Measurements from ENCODE around the gene ADARB2.
"Not testable (repeated sequence)": the region's sequence is repeated elsewhere in the genome, so short reads cannot be mapped to it uniquely, and the experiment has no call there.

Gene ADARB2

DNA sequence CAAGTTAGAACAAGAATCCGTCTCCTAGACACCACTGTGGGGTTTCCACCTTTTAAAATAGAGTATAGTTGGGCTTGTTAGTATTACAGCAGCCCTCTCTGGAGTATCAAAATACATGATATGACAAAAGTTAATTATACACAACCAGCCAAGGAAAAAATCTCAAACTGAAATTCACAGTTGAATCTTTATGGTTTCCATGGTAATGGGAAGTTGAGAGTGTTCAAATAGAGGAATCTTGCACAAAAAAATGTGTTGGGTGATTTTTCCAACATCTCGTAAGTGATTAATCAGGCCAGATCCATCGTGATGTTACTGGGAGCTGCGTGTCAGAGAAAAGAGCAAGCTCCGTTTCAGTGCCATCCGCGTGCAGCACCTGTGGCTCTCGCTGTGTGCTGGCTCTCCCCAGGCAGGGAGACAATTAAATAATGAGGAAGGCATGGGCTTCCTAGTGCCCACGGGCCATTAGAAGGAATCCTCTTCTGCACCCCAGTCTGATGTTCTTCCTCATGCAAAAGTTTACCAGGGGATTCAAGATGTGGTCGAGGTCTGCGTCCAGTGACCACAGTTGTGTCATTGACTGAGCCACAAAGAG, 41.1 kb upstream of the ADARB2 start:
- Histone ChIP-seq H4K8ac (ENCODE audit: low read depth, low read length) (no peak overlapping the region), H3K27ac (replicated peaks; ENCODE audit: low read length) (no peak overlapping the region), H3K4me3 (ENCODE audit: low read length in 2 of 2) (no peak overlapping the region), H3K9ac (ENCODE audit: low read depth, low read length, poor library complexity) (no peak overlapping the region), H3K18ac (ENCODE audit: low read length) (no peak overlapping the region), H3K36me3 (replicated peaks in 1 of 2; ENCODE audit: control insufficient read depth in 2 of 2, insufficient read depth in 2 of 2, low read length in 2 of 2) (no peaks in the 10 kb centered on the region), H3K9me3 (replicated peaks in 1 of 2; ENCODE audit: control insufficient read depth in 2 of 2, insufficient read depth in 1 of 2, low read depth in 1 of 2, low read length in 2 of 2) (no peaks in the 10 kb centered on the region), H2BK5ac (ENCODE audit: low read length) (no peak overlapping the region), H2AK5ac (ENCODE audit: low read depth, low read length) (no peak overlapping the region), H3K14ac (ENCODE audit: low read length) (no peak overlapping the region), H3K4me1 (ENCODE audit: control insufficient read depth in 2 of 2, insufficient read depth in 1 of 2, low read depth in 1 of 2, low read length in 2 of 2) (no peaks in the 10 kb centered on the region), H2BK15ac (ENCODE audit: low read length) (no peak overlapping the region), H2BK12ac (ENCODE audit: low read length) (no peak overlapping the region), H2BK120ac (ENCODE audit: low read depth, low read length) (no peak overlapping the region), H4K91ac (ENCODE audit: low read depth, low read length, poor library complexity) (no peak overlapping the region), H2AFZ (ENCODE audit: low read length) (no peak overlapping the region), H3K23ac (ENCODE audit: low read depth, low read length, poor library complexity) (no peak overlapping the region), H3K4me2 (ENCODE audit: insufficient read depth, low read length, poor library complexity, severe bottlenecking) (peak overlapping the region; percentile 4), H3K79me1 (ENCODE audit: low read depth, low read length) (no peaks in the 10 kb centered on the region), H3K27me3 (ENCODE audit: control insufficient read depth in 3 of 3, insufficient read depth in 3 of 3, low read depth in 1 of 3, low read length in 3 of 3) (no peaks in the 10 kb centered on the region), H3K4ac (ENCODE audit: low read length) (no peak overlapping the region)
- no peak for DNase-seq (ENCODE audit: low spot score)
- no CpG with 5 or more reads among the region's 11 CpGs for WGBS, 2 donors (ENCODE audit: extremely low coverage in 2 of 2, insufficient read length in 2 of 2, insufficient replicate concordance in 1 of 2)

DNA sequence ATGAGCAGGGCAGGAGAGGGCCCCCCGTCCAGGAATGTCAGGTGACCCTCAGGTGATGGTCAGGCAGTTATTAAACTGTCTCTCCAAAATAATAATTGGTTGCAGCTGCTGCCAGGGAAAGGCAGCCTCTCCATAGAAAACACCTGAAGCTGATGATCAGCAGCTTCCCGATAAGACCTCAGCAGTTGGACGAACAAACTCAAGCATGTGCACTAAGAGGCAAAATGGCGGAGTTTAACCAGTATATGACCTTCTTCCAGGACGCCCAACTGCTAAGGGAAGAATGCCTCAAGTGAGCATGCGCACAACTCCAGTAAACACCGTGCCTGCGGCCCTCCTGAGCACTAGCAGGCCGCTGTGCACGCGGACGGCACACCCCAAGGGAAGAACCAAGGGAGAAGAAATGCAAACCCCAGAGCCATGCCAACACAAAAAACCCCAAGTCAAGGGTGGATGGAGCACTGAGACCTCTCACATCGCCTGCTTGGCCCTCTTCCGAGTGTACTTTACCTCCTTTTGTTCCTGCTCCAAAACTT, 38.9 kb upstream of the ADARB2 start:
- WGBS, 2 donors (ENCODE audit: extremely low coverage in 2 of 2, insufficient read length in 2 of 2, insufficient replicate concordance in 1 of 2): no CpG with 5 or more reads among the region's 14 CpGs
- Histone ChIP-seq H2BK120ac (ENCODE audit: low read depth, low read length) (no peak overlapping the region), H4K91ac (ENCODE audit: low read depth, low read length, poor library complexity) (no peak overlapping the region), H3K4me1 (ENCODE audit: control insufficient read depth in 2 of 2, insufficient read depth in 1 of 2, low read depth in 1 of 2, low read length in 2 of 2) (no peaks in the 10 kb centered on the region), H3K14ac (ENCODE audit: low read length) (no peak overlapping the region), H3K27me3 (ENCODE audit: control insufficient read depth in 3 of 3, insufficient read depth in 3 of 3, low read depth in 1 of 3, low read length in 3 of 3) (no peaks in the 10 kb centered on the region), H3K36me3 (replicated peaks in 1 of 2; ENCODE audit: control insufficient read depth in 2 of 2, insufficient read depth in 2 of 2, low read length in 2 of 2) (no peaks in the 10 kb centered on the region), H3K4ac (ENCODE audit: low read length) (no peak overlapping the region), H3K79me1 (ENCODE audit: low read depth, low read length) (no peaks in the 10 kb centered on the region), H4K8ac (ENCODE audit: low read depth, low read length) (no peak overlapping the region), H3K23ac (ENCODE audit: low read depth, low read length, poor library complexity) (no peak overlapping the region), H3K27ac (replicated peaks; ENCODE audit: low read length) (no peak overlapping the region), H3K18ac (ENCODE audit: low read length) (no peak overlapping the region), H2BK15ac (ENCODE audit: low read length) (no peak overlapping the region), H3K9me3 (replicated peaks in 1 of 2; ENCODE audit: control insufficient read depth in 2 of 2, insufficient read depth in 1 of 2, low read depth in 1 of 2, low read length in 2 of 2) (no peaks in the 10 kb centered on the region), H2BK5ac (ENCODE audit: low read length) (no peak overlapping the region), H2AFZ (ENCODE audit: low read length) (no peak overlapping the region), H2AK5ac (ENCODE audit: low read depth, low read length) (no peak overlapping the region), H3K4me3 (ENCODE audit: low read length in 2 of 2) (no peak overlapping the region), H3K9ac (ENCODE audit: low read depth, low read length, poor library complexity) (no peak overlapping the region), H2BK12ac (ENCODE audit: low read length) (no peak overlapping the region), H3K4me2 (ENCODE audit: insufficient read depth, low read length, poor library complexity, severe bottlenecking) (no peak overlapping the region)
- no peak for DNase-seq (ENCODE audit: low spot score)

DNA sequence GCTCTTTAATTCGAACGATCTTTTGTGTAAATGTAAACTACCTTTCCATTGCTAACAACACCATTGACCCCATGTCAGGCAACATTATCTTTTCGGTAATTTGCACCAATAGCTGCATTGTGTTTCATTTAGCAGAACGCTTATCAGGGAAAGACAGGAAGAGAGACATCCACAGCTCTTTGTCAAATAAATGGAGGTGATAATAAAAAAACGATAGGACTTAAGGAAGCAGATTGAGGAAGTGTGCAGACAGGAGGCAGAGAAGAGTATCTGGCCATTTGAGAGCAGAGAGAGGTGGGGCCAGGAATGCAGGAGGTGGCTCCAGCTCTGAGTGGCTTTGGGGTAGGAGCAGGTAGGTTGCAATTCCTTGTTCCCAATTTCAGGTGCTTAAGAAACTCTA, 37.5 kb upstream of the ADARB2 start:
- H3K9ac ChIP-seq (ENCODE audit: low read depth, low read length, poor library complexity): no peak overlapping the region
- H3K14ac ChIP-seq (ENCODE audit: low read length): no peak overlapping the region
- H4K8ac ChIP-seq (ENCODE audit: low read depth, low read length): no peak overlapping the region
- DNase-seq (ENCODE audit: low spot score): no peak
- H3K4me2 ChIP-seq (ENCODE audit: insufficient read depth, low read length, poor library complexity, severe bottlenecking): no peak overlapping the region
- H3K36me3 ChIP-seq (replicated peaks in 1 of 2; ENCODE audit: control insufficient read depth in 2 of 2, insufficient read depth in 2 of 2, low read length in 2 of 2): no peaks in the 10 kb centered on the region
- no peak overlapping the region for H2BK5ac ChIP-seq (ENCODE audit: low read length)
- no peaks in the 10 kb centered on the region for H3K9me3 ChIP-seq (replicated peaks in 1 of 2; ENCODE audit: control insufficient read depth in 2 of 2, insufficient read depth in 1 of 2, low read depth in 1 of 2, low read length in 2 of 2)
- no peaks in the 10 kb centered on the region for H3K79me1 ChIP-seq (ENCODE audit: low read depth, low read length)
- no peaks in the 10 kb centered on the region for H3K4me1 ChIP-seq (ENCODE audit: control insufficient read depth in 2 of 2, insufficient read depth in 1 of 2, low read depth in 1 of 2, low read length in 2 of 2)
- H3K23ac ChIP-seq (ENCODE audit: low read depth, low read length, poor library complexity): no peak overlapping the region
- no peak overlapping the region for H2BK12ac ChIP-seq (ENCODE audit: low read length)
- no CpG with 5 or more reads among the region's 5 CpGs for WGBS, 2 donors (ENCODE audit: extremely low coverage in 2 of 2, insufficient read length in 2 of 2, insufficient replicate concordance in 1 of 2)
- no peaks in the 10 kb centered on the region for H3K27me3 ChIP-seq (ENCODE audit: control insufficient read depth in 3 of 3, insufficient read depth in 3 of 3, low read depth in 1 of 3, low read length in 3 of 3)
- H2BK120ac ChIP-seq (ENCODE audit: low read depth, low read length): no peak overlapping the region
- no peak overlapping the region for H3K4me3 ChIP-seq (ENCODE audit: low read length in 2 of 2)
- H3K18ac ChIP-seq (ENCODE audit: low read length): no peak overlapping the region
- H2AK5ac ChIP-seq (ENCODE audit: low read depth, low read length): no peak overlapping the region
- no peak overlapping the region for H2AFZ ChIP-seq (ENCODE audit: low read length)
- H3K4ac ChIP-seq (ENCODE audit: low read length): no peak overlapping the region
- no peak overlapping the region for H2BK15ac ChIP-seq (ENCODE audit: low read length)
- no peak overlapping the region for H3K27ac ChIP-seq (replicated peaks; ENCODE audit: low read length)
- H4K91ac ChIP-seq (ENCODE audit: low read depth, low read length, poor library complexity): no peak overlapping the region

DNA sequence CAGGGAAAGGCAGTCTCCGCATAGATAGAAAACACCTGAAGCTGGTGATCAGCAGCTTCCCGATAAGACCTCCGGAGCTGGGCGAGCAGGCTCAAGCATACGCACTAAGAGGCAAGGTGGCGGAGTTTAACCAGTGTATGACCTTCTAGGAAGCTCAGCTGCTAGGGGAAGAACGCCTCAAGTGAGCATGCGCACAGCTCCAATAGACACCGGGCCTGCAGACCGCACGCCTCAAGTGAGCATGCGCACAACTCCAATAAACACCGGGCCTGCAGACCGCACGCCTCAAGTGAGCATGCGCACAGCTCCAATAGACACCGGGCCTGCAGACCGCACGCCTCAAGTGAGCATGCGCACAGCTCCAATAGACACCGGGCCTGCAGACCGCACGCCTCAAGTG, 35.9 kb upstream of the ADARB2 start:
- H2BK120ac ChIP-seq (ENCODE audit: low read depth, low read length); H2BK12ac ChIP-seq (ENCODE audit: low read length); H2AFZ ChIP-seq (ENCODE audit: low read length); H2BK5ac ChIP-seq (ENCODE audit: low read length); H3K4me1 ChIP-seq (ENCODE audit: control insufficient read depth in 2 of 2, insufficient read depth in 1 of 2, low read depth in 1 of 2, low read length in 2 of 2); H4K8ac ChIP-seq (ENCODE audit: low read depth, low read length); H3K79me1 ChIP-seq (ENCODE audit: low read depth, low read length); H3K9me3 ChIP-seq (replicated peaks in 1 of 2; ENCODE audit: control insufficient read depth in 2 of 2, insufficient read depth in 1 of 2, low read depth in 1 of 2, low read length in 2 of 2); H3K27ac ChIP-seq (replicated peaks; ENCODE audit: low read length); H3K4me3 ChIP-seq (ENCODE audit: low read length in 2 of 2); DNase-seq (ENCODE audit: low spot score); H3K9ac ChIP-seq (ENCODE audit: low read depth, low read length, poor library complexity); H3K4ac ChIP-seq (ENCODE audit: low read length); H3K14ac ChIP-seq (ENCODE audit: low read length); H4K91ac ChIP-seq (ENCODE audit: low read depth, low read length, poor library complexity); H3K27me3 ChIP-seq (ENCODE audit: control insufficient read depth in 3 of 3, insufficient read depth in 3 of 3, low read depth in 1 of 3, low read length in 3 of 3); H2AK5ac ChIP-seq (ENCODE audit: low read depth, low read length); H3K23ac ChIP-seq (ENCODE audit: low read depth, low read length, poor library complexity); H3K36me3 ChIP-seq (replicated peaks in 1 of 2; ENCODE audit: control insufficient read depth in 2 of 2, insufficient read depth in 2 of 2, low read length in 2 of 2); H3K4me2 ChIP-seq (ENCODE audit: insufficient read depth, low read length, poor library complexity, severe bottlenecking); H3K18ac ChIP-seq (ENCODE audit: low read length); H2BK15ac ChIP-seq (ENCODE audit: low read length): not testable (repeated sequence)
- no CpG with 5 or more reads among the region's 23 CpGs for WGBS, 2 donors (ENCODE audit: extremely low coverage in 2 of 2, insufficient read length in 2 of 2, insufficient replicate concordance in 1 of 2)
